ENCODE measurements around the gene CARS2. TPM values are rescaled to one million over a fixed set of nuclear protein-coding genes. Genes with fewer than 3 reads are reported as not detected.
"Not testable (repeated sequence)": the region's sequence is repeated elsewhere in the genome, so short reads cannot be mapped to it uniquely, and the experiment has no call there.

Gene CARS2
- polyA plus RNA-seq, 2 of the 4 experiments (the other 2 are of a cell fraction) = 31.5 to 41.4 TPM

- TF ChIP-seq HMGXB4 (CRISPR knock-in tag; IDR thresholded peaks at IDR 0.05; ENCODE audit: borderline replicate concordance) = no peak
- no peak for TF ChIP-seq ZSCAN20 (CRISPR knock-in tag; IDR thresholded peaks at IDR 0.05)
- no peak for TF ChIP-seq TP53 (CRISPR knock-in tag; IDR thresholded peaks at IDR 0.05)
- TF ChIP-seq MAFK (IDR thresholded peaks at IDR 0.05; ENCODE audit: partially characterized antibody) = no peak
- TF ChIP-seq JUNB (IDR thresholded peaks at IDR 0.05) = no peak
- TF ChIP-seq RCOR1 (IDR thresholded peaks at IDR 0.05; ENCODE audit: low read depth, low read length) = no peak
These were observed 43.8 kb downstream of the CARS2 start (continued) for GRCh38 chr13:110662091-110662490.

- Histone ChIP-seq H3K9me3 (no peaks in the 10 kb centered on the region; the same call in 2 of the 3 replicates), H3K4me1 (no peaks in the 10 kb centered on the region), H3K27ac (no peak overlapping the region), H3K4me3 (no peak overlapping the region), H3K4me2 (no peak overlapping the region)
- WGBS (ENCODE audit: missing lambda C conversion rate) = 96% methylated on average over 3 of the region's 3 CpGs
- ChIA-PET POLR2A (no interaction called here), CTCF (no interaction called here)
- TF ChIP-seq JUN (IDR thresholded peaks at IDR 0.05) (no peak), CHD4 (IDR thresholded peaks at IDR 0.05; ENCODE audit: borderline replicate concordance) (no peak), EHMT2 (IDR thresholded peaks at IDR 0.05; ENCODE audit: low read depth) (no peak), NPAS2 (CRISPR knock-in tag; IDR thresholded peaks at IDR 0.05; ENCODE audit: borderline replicate concordance) (no peak), CBX8 (IDR thresholded peaks at IDR 0.05) (no peak), ATOH8 (CRISPR knock-in tag; IDR thresholded peaks at IDR 0.05; ENCODE audit: low read depth) (no peak), TFCP2L1 (CRISPR knock-in tag; IDR thresholded peaks at IDR 0.05) (no peak), RAD21 (conservative IDR thresholded peaks at IDR 0.05 in 1 of 2, IDR thresholded peaks at IDR 0.05 in 1 of 2) (no peak), KDM1A (IDR thresholded peaks at IDR 0.05; ENCODE audit: low read depth) (no peak), SREBF2 (IDR thresholded peaks at IDR 0.05) (no peak), POLR2A (IDR thresholded peaks at IDR 0.05; ENCODE audit: low read length) (no peak), NR3C1 (IDR thresholded peaks at IDR 0.05) (no peak), HOXB5 (CRISPR knock-in tag; IDR thresholded peaks at IDR 0.05) (no peak), ZSCAN20 (CRISPR knock-in tag; IDR thresholded peaks at IDR 0.05) (no peak), HES2 (IDR thresholded peaks at IDR 0.05) (no peak), MAFK (IDR thresholded peaks at IDR 0.05; ENCODE audit: partially characterized antibody) (no peak), BCL3 (IDR thresholded peaks at IDR 0.05) (no peak), ZNF302 (CRISPR knock-in tag; IDR thresholded peaks at IDR 0.05) (no peak)
- FAIRE-seq (no peak), DNase-seq (ENCODE audit: low read depth in 1 of 2, low spot score in 1 of 2) (no peak), ATAC-seq (no peak)
These were observed 44.7 kb downstream of the CARS2 start for GRCh38 chr13:110661256-110661655.

- POLR2A ChIA-PET; H3K4me3 ChIP-seq; H3K27ac ChIP-seq; H3K9me3 ChIP-seq; ATAC-seq; DNase-seq (ENCODE audit: low read depth in 1 of 2, low spot score in 1 of 2); H3K4me1 ChIP-seq; FAIRE-seq; CTCF ChIA-PET; H3K4me2 ChIP-seq: not testable (repeated sequence)
- 66% methylated on average over 6 of the region's 6 CpGs for WGBS (ENCODE audit: missing lambda C conversion rate)
These were observed 47.6 kb downstream of the CARS2 start for GRCh38 chr13:110658218-110658911.
